ENCODE results near the gene PRKACA. TPM values are rescaled to one million over a fixed set of nuclear protein-coding genes. Genes with fewer than 3 reads are reported as not detected.

PRKACA gene
- total and polyA plus RNA-seq, 10 of the 15 experiments (the other 5 are each of a cell fraction or from before 2014, with no cell fraction given): 0.53 to 68.5 (median 11.2) TPM

DNA sequence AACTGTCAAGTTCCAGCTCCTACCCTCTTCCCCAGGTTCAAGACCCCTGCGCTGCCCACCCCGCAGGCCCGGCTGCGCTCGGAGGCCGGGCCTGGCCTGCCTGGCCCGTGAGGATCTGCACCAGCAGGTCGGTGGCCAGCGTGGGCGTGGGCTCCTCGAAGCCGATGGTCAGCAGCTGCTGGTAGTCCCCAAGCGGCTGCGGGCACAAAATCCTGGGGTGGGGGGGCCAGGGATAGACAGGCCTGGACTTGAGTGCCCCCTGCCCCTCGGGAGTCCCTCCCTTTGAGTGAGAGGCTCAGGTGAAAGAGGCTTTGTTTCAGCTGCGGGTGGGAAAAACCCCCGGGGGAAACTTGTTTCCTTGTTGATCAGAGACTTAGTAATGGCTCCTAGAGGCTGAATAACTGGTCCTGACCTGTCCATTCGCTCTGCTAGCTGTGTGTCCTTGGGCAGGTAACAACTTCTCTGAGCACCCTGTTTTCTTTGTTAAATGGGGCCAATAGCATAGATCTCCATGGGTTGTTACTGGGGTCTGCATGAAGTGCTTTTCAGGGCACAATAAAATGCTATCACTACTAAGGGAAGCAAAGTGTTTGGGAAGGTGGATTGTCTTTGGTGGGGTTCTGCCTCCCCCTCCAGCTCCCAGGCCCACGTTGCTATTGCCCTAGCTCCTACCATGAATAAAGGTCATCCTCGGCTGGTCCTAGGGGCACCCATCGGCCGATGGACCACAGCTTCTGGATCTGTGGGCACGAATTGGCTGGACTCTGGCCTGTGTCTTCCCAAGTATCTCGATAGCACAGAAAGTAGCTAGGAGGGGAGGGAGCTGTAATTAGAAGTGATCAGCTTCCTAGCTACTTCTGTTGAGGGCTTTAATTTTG is 35.5 kb downstream of the PRKACA start:
- in situ Hi-C loops (cut with MboI): no loop called here
- DNase-seq (ENCODE audit: low read depth, low spot score): no peak
- peak; percentile 79 for ATAC-seq
- no peak for TF ChIP-seq FOXM1 (IDR thresholded peaks at IDR 0.05; ENCODE audit: low read depth, low read length)
- TF ChIP-seq, protein P1, sequence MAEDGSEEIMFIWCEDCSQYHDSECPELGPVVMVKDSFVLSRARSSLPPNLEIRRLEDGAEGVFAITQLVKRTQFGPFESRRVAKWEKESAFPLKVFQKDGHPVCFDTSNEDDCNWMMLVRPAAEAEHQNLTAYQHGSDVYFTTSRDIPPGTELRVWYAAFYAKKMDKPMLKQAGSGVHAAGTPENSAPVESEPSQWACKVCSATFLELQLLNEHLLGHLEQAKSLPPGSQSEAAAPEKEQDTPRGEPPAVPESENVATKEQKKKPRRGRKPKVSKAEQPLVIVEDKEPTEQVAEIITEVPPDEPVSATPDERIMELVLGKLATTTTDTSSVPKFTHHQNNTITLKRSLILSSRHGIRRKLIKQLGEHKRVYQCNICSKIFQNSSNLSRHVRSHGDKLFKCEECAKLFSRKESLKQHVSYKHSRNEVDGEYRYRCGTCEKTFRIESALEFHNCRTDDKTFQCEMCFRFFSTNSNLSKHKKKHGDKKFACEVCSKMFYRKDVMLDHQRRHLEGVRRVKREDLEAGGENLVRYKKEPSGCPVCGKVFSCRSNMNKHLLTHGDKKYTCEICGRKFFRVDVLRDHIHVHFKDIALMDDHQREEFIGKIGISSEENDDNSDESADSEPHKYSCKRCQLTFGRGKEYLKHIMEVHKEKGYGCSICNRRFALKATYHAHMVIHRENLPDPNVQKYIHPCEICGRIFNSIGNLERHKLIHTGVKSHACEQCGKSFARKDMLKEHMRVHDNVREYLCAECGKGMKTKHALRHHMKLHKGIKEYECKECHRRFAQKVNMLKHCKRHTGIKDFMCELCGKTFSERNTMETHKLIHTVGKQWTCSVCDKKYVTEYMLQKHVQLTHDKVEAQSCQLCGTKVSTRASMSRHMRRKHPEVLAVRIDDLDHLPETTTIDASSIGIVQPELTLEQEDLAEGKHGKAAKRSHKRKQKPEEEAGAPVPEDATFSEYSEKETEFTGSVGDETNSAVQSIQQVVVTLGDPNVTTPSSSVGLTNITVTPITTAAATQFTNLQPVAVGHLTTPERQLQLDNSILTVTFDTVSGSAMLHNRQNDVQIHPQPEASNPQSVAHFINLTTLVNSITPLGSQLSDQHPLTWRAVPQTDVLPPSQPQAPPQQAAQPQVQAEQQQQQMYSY (CRISPR knock-in tag; IDR thresholded peaks at IDR 0.05): 0 out of 2 replicates have a peak, but pooled peaks have one; percentile 41
- TF ChIP-seq NFYB (IDR thresholded peaks at IDR 0.05; ENCODE audit: insufficient read depth, low read depth, low read length): no peak
- TF ChIP-seq, protein P2, sequence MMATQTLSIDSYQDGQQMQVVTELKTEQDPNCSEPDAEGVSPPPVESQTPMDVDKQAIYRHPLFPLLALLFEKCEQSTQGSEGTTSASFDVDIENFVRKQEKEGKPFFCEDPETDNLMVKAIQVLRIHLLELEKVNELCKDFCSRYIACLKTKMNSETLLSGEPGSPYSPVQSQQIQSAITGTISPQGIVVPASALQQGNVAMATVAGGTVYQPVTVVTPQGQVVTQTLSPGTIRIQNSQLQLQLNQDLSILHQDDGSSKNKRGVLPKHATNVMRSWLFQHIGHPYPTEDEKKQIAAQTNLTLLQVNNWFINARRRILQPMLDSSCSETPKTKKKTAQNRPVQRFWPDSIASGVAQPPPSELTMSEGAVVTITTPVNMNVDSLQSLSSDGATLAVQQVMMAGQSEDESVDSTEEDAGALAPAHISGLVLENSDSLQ (IDR thresholded peaks at IDR 0.05): no peak
- TF ChIP-seq SP1 (IDR thresholded peaks at IDR 0.05; ENCODE audit: low read depth, low read length): no peak
- no peak; the same call in 1 of the 2 replicates for TF ChIP-seq POLR2AphosphoS2 (IDR thresholded peaks at IDR 0.05; ENCODE audit: low read depth, low read length)
- no peak for TF ChIP-seq KLF5 (IDR thresholded peaks at IDR 0.05; ENCODE audit: partially characterized antibody)
- TF ChIP-seq CHD1 (IDR thresholded peaks at IDR 0.05; ENCODE audit: low read depth, low read length): peak; percentile 73; the same call in 1 of the 2 replicates
- peak; percentile 71 for TF ChIP-seq YY1 (IDR thresholded peaks at IDR 0.05; ENCODE audit: low read depth, low read length)
- TF ChIP-seq RBBP5 (conservative IDR thresholded peaks at IDR 0.05): no peak
- TF ChIP-seq EP300 (IDR thresholded peaks at IDR 0.05; ENCODE audit: borderline replicate concordance in 1 of 2, control insufficient read depth in 1 of 2, low read depth in 2 of 2, low read length in 2 of 2): peak in 1 of 2 experiments; percentile 9; a peak in 1 of 4 replicates
- 0 out of 2 replicates have a peak, but pooled peaks have one; percentile 3 for TF ChIP-seq ESRRA (IDR thresholded peaks at IDR 0.05; ENCODE audit: low read length)
- TF ChIP-seq SMARCA5 (IDR thresholded peaks at IDR 0.05): peak; percentile 91
- 0 out of 2 replicates have a peak, but pooled peaks have one; percentile 17 for TF ChIP-seq TAF1 (IDR thresholded peaks at IDR 0.05; ENCODE audit: borderline replicate concordance, low read depth, low read length)
- no peak for TF ChIP-seq MEF2A (IDR thresholded peaks at IDR 0.05; ENCODE audit: insufficient read depth, low read depth, low read length)
- peak in 1 of 2 experiments; percentile 53; a peak in 1 of 3 replicates for TF ChIP-seq EGR1 (IDR thresholded peaks at IDR 0.05; ENCODE audit: borderline replicate concordance in 1 of 2, low read depth in 2 of 2, low read length in 2 of 2)
- TF ChIP-seq NFXL1 (IDR thresholded peaks at IDR 0.05; ENCODE audit: borderline replicate concordance): 0 out of 2 replicates have a peak, but pooled peaks have one; percentile 75

More for the DNA sequence above, 35.5 kb downstream of the PRKACA start:
- H3K4me2 ChIP-seq (ENCODE audit: control insufficient read depth, insufficient read depth): peak overlapping the region; percentile 70
- H2AFZ ChIP-seq (ENCODE audit: control insufficient read depth, low read depth, low read length): peak overlapping the region; percentile 59
- WGBS (ENCODE audit: insufficient coverage, insufficient replicate concordance, low lambda C conversion rate, missing lambda C conversion rate): 20% methylated on average over 24 of the region's 24 CpGs
- ChIA-PET RAD21 (ENCODE audit: unreplicated experiment) (interaction anchor here (0.8 to 4.8 kb wide), 12 partner anchors 10 to 235 kb away, joined by 3 to 27 read pairs (median 4); partner anchors contain the start of genes ASF1B, IL27RA, MISP3 and PRKACA), POLR2A (interaction anchor here (0.6 to 4.9 kb wide), 12 partner anchors 8 to 400 kb away, joined by 3 to 23 read pairs (median 4); partner anchors contain the start of genes ASF1B, PRKACA and RFX1), CTCF (interaction anchor here (0.6 to 5.6 kb wide), 15 partner anchors 9 to 318 kb away, joined by 3 to 30 read pairs (median 5); partner anchors contain the start of genes ASF1B, MISP3, MRI1 and PRKACA), SMC1A (ENCODE audit: uncharacterized antibody, unreplicated experiment) (interaction anchor here (0.8 to 1.4 kb wide), 3 partner anchors 10 to 55 kb away, joined by 3 to 5 read pairs (median 5); partner anchors contain the start of gene ASF1B)
- H3K9me3 ChIP-seq (replicated peaks; ENCODE audit: control insufficient read depth, insufficient read depth, low read length): no peaks in the 10 kb centered on the region
- H3K9ac ChIP-seq (ENCODE audit: control insufficient read depth, insufficient read depth, low read length): peak overlapping the region; percentile 90
- peak overlapping the region; percentile 83 for H3K4me3 ChIP-seq
- intact Hi-C loops (cut with micrococcal nuclease; ENCODE audit: unreplicated experiment): loop anchor here (2.0 to 5.0 kb wide), 2 partner anchors 35 to 55 kb away; partner anchors contain the start of genes ASF1B and PRKACA
- H3K4me1 ChIP-seq (ENCODE audit: control insufficient read depth, insufficient read depth, low read length): peaks cover 4% of the 10 kb centered on the region; the same call in 1 of the 2 replicates
- FAIRE-seq: peak; percentile 88
- no peaks in the 10 kb centered on the region for H4K20me1 ChIP-seq (ENCODE audit: control insufficient read depth, insufficient read depth)
- H3K36me3 ChIP-seq (ENCODE audit: control insufficient read depth in 2 of 2, insufficient read depth in 2 of 2, low read length in 1 of 2): no peaks in the 10 kb centered on the region; a peak in 1 of 4 replicates
- H3K27ac ChIP-seq (ENCODE audit: control insufficient read depth, insufficient read depth): peak overlapping the region; percentile 86
- peaks cover 8% of the 10 kb centered on the region for H3K79me2 ChIP-seq (ENCODE audit: control insufficient read depth, insufficient read depth, low read length)
- no peaks in the 10 kb centered on the region for H3K27me3 ChIP-seq (replicated peaks in 1 of 2; ENCODE audit: control insufficient read depth in 2 of 2, insufficient read depth in 2 of 2, low read length in 1 of 2)
- BruUV-seq (replicated peaks): TSS peak; percentile 89

Data from GM12878 (cell line).